T1000 (cell line): Measurements from ENCODE around the gene OBP2A.

ENCODE experiments used
- DNase-seq: peaks from one replicate; lab custom pipeline; 2025; ENCODE audit warnings: mixed read lengths; lab: John Stamatoyannopoulos, UW

Gene OBP2A

DNA sequence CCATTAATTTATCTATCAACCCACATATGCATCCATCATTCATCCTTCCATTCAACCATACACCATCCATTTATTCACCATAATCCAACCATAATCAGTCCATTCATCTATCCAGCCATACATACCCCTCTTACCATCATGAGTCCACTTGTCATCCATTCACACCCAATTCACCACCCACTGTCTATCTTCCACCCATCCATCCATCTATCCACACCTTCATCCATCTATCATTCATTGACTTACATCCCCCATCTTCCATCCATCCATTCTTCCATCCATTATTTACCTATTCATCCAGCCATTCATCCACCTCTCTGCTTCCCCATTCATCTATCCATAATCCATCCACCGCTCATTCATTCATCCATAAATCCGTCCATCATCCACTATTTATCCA, 33.4 kb downstream of the OBP2A start:
- DNase-seq = no peak

DNA sequence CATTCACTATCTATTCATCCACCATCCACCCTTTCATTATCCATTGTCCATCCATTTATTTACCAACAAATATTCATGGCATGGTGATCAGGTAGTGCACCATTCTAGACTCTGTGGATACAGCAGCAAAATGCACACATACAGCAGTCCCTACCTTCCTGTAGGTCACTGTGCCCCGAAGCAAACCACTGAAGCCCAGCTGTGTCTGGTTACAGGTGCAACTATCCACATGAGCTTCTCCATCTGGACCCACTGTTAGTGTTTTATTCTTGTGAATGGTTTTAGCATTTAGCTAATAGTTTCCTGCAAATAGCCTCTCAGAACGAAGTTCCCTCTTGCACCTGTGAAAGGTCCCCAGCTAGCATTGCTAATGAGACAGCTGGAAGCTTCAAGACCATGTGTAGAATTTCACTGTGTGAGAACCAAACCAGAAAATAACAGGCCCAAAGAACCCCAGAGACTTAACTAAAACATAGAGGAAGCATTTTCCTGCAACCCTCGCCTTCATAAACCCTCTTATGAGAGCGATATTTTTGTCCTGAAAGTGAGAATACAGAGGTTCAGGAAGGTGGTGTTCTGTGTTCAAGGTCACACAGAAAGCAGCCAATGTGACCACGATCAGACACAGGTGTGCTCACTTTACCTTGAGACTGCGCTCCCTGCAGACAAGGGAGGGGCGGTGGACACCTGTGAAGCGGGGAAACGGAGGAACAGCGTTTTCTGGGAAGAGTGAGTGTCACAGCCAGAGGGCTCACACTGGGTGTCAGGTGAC, 34.1 kb downstream of the OBP2A start:
- DNase-seq = no peak

DNA sequence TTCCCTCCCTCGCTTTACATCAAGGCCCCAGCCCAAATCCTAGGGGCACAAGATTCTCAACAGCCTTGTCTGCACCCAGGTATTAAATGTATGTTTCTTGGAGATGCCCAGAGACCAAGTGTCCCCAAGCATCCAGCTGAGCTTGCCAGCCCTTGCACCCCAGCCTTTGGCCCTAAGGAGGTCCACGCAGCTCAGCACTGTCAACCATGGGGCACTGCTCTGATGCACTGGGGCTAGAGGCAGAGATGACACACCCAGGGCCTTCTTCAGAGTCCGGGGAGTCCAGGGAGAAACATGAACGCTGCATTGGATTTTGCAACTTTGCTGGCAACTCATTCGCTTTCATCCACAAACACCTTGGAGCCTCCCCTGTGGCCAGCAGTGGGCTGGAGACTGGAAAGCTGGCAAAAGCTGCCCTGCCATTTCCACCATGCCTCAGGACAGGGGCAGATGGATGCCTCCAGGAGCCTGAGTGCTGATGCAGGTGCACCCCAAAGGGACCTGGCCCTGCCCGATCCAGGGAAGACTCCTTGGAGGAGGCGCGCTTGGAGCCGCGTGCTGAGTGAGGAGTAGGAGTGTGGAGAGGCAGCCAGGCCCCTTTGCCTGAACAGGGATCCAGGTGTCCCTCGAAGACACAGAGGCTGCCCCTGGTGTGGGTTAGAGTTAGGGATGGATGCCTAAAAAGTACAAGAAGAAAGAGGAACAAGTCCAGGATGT, 34.9 kb downstream of the OBP2A start:
- no peak for DNase-seq

DNA sequence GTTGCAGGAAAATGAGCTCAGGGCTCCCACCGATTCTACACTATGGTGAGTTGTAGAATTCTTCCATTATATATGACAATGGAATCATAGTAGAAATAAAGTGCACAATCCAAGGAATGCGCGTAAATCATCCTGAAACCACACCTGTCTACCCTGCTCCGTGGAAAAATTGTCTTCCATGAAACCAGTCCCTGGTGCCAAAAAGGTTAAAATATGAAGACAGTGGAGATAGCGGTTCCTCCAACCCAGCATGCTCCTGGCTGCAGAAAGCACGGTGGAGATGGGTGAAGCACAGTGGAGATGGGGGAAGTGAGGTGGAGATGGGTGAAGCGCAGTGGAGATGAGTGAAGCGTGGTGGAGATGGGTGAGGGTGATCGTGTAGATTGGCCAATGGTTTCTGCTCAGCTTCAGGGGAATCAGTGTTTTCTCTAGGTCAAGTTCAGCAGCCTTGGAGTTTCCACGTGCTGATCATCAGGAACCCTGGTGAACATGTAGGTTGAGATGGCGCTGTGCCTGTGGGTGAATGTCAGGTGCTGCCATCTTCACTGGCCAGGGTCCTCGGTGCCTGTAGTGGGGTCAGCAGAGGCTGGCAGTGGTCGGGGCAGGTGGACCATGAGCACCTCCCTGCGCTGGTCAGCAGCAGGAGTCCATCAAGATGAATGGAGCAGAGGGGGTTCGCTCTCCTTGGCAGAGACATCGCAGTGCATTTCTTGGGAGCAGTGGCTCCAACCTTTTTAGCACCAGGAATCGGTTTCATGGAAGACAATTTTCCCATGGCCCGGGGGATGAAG, 35.9 kb downstream of the OBP2A start:
- no peak for DNase-seq

DNA sequence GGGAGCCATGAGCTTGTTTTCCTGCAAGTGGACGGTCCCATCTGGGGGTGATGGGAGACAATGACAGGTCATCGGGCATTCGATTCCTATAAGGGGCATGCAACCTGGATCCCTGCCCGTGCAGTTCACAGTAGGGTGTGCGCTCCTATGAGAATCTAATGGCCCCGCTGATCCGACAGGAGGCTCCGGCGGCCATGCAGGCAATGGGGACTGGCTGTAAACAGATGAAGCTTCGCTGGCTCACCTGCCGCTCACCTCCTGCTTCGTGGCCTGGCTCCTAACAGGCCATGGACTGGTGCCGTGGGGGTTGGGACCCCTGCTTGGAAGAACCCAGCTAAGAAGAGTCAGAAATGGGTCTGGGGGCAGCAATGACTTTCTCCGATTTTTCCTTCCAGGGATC, 36.6 kb downstream of the OBP2A start:
- no peak for DNase-seq

DNA sequence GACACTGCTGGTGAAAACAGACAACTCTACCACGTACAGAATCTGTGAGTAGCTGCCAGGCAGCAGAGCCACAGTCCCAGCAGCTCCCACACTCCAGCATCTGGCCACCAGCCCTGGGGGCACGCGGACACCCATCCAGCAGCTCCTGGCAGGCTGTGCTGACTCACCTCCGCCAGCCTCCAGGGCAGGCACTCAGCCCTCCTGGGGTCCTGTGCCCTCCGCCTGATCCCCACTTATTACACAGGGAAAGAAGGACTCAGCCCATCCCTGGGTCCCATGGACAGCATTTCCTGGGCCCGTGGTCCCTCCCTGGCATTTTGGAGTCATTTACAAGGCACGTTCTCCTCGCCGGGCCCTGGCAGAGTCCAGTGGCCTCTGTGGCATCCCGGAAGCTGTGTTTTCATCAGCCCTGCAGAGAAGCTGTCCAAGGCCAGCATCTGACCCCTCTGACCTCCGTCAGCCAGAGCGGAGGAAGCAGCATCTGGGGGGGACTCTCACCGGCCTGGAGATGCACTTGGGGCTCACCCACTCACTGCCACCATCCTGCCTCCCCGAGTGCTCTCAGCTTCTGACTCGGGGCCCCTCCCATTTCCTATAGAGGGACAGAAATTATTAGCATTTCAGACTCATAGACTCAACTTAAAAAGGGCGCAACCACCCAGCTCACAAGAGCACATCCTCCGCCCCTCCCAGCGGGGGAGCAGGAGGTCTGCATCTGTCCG, 37.2 kb downstream of the OBP2A start:
- no peak for DNase-seq

DNA sequence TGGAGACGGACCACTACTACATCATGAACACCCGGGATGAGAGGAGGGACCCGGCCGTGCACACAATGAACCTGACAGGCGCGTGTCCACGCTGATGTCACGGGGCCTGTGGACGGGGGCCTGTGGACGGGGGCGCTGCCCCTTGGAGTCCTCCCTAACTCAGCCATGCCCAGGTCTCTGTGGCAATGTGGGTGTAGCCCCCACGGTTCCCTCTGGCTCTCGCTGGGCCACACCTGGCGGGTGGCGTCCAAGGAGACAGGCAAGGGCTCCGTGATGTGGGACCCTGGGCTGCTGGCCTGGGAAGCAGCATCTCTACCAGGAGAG, 37.7 kb downstream of the OBP2A start:
- no peak for DNase-seq

DNA sequence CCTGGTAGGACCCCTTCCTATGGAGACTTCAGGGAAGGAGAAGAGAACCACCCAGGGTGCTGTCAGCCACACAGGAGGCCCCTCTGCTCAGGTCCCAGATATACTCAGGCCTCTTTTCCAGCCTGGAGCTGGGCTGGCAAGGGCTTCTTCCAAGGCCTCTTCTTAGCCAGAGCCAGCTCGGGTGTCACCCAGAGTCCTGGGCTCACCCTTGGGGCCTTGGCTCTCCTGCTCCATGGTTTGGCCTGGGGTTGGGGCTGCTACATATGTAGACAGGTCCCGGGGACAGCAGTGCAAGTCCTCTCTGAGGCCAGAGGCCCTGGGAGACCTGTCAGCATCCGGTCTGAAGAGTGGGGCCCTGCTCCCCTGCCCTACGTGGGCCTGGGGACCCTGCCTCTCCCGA, 38.4 kb downstream of the OBP2A start:
- DNase-seq = no peak

DNA sequence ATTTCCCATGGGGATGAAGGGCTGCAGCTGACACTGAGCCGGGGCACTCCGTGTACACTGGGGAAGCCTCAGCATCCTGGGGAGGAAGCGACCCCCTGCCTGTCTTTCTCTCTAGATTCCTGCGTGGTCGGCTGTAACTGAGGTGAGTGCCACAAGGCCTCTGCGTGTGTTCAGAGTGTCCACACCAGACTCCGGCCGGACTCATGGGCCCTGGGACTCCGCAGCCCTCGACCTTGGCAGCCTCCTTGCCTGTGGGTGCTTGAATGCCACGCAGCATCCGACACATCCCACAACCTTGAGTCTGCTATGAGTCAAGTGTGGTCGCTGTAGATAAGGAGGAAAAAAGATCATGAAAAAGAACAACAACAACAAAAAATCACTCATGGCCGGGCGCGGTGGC, 39.0 kb downstream of the OBP2A start:
- no peak for DNase-seq

DNA sequence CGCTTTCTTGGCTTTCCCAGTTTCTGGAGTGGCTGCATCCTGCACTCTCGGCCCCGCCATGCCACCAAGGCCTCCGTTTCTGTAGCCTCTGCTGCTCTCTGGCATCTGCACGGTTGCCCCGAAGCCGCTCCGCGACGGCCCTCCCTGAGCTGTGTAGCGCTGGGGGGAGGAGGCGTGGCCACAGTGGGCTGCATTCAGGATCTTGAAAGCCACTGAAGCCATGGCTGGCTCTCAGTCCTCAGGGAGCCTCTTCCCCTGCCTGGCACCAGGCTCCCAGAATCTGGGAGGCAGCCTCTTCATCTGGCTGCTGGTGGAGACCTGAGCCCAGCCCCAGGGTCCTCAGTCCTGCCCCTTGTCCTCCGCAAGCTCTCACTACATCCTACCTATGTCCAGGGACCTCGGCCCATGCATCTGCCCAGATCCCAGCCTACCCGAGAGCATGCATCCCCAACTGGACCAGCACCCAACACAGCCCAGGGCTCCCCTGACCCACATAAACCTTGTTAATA, 40.7 kb downstream of the OBP2A start:
- no peak for DNase-seq

DNA sequence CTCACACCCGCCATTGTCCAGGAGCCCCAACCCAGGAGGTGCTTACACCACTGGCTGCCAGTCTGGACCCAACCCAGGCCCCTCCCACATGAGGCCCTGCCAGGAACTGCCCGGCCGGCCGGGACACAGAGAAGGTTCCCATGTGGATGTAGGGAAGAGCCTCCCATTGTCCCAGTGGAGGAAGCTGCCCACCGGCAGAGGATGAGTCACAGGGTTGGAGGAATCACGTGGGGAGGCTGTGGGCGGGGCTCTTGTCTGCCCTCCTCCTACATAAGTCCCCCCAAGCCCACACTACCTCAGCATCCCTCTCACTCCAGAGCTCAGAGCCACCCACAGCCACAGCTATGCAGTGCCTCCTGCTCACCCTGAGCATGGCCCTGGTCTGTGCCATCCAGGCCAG, 41.7 kb downstream of the OBP2A start:
- no peak for DNase-seq

DNA sequence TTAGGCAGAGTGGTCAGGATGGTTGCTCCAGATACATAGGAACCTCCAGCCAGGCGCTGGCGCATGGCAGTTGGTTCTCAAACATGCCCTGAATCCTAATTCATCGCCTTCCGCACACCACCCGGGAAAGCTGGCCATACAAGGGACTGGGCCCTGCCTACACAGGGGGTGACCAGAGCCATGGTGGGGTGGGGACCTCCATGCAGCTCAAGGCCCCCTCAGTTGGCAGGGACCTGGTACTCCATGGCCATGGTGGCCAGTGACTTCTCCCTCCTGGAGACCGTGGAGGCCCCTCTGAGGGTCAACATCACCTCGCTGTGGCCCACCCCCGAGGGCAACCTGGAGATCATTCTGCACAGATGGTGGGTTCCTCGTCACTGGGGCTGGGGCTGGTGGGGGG, 42.4 kb downstream of the OBP2A start:
- no peak for DNase-seq

DNA sequence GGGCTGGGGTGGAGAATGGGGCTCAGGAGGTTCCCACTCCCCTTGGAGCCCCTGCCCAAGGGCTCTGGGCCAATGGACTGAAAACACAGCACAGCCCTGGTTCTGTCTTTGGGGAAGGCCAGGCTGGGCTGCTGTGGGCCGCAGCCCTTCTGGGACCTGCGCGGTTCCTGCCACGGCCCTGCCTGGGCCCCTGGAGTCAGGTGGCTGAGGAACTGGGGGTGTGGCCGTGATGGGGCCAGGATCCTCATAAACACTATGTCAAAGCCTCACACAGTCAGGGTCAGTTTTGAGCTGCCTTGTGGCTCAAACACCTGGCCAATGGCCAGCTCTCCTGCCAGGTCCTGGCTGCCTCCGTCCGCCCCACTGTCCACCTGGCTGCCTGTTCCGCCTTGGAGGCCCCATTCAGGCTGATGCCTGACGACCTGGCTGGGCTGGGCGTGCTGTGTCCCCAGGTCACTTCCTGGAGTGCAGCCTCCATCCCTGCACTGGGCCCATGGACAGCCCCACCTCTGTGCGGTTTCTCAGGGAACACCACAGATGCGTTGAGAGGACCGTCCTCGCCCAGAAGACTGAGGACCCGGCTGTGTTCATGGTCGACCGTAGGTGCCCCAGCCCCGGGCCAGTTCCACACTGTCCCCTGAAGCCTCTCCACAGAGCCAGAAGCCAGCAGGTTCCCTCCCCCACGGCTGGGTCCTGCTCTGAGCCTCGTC, 43.1 kb downstream of the OBP2A start:
- DNase-seq = no peak

DNA sequence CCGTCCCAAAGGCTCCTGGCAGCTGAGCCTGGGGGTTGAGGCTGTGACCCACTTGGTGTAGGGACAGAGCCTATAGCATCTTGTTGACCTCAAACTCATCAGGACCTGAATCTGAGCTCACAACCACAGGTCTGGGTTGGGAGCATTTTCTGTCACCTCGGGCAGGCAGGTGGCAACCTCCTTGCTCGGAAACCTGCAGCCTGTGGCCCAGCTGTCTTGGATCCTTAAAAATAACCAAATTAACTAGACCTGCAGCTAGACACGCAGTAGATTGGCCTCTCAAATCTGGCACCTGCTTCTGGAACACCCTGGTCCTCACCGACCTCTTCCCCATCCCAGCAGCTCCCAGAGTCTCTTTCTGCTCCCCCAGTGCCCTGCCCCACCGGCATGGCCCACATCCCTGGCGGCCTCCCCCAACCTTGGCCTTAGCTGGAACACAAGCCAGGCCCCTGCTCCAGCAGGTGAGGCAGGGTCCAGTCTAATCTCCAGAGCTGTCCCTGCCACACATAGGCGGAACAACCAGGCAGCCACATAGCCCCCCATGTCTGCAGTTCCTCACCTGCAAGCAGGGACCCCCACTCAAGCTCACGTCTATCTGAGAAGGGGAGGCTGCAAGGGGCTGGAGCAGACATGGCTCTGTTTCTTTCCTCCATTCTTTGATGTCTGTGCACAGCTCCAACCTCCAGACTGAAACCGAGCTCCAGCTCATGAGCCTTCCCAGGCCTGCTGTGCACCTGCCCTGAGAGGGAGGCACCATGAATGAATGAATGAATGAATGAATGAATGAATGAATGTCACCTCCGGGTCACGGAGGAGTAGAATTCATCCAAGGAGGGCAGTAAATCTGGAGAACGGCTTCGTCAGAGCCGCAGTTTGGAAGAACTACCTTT, 43.9 kb downstream of the OBP2A start:
- no peak for DNase-seq

DNA sequence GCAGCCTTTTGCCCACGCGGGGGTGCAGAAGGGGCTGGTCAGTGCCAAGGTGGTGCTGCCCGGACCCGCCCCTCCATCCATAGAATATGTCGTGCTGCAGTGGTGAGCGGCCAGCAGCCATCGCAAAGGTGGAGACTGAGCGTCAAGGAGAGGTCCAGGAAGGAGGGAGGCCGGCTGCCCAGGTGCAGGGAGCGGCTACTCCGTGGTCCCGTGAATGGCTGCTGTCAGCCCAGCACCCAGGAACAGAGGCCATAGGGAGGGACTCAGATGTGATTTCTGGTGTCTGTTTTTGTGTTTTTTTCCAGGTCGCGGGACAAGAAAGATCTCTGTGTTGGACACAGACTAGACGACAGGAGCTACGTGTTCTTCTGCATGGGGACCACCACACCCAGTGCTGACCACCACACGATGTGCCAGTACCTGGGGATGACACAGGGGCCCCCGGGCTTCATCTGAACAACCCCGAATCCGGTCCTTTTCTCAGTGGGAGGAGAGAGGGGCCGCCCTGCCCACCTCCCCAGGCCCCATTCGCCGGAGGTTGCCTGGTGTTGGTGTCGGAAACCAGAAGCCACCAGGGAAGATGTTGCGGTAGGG, 44.7 kb downstream of the OBP2A start:
- DNase-seq = no peak

DNA sequence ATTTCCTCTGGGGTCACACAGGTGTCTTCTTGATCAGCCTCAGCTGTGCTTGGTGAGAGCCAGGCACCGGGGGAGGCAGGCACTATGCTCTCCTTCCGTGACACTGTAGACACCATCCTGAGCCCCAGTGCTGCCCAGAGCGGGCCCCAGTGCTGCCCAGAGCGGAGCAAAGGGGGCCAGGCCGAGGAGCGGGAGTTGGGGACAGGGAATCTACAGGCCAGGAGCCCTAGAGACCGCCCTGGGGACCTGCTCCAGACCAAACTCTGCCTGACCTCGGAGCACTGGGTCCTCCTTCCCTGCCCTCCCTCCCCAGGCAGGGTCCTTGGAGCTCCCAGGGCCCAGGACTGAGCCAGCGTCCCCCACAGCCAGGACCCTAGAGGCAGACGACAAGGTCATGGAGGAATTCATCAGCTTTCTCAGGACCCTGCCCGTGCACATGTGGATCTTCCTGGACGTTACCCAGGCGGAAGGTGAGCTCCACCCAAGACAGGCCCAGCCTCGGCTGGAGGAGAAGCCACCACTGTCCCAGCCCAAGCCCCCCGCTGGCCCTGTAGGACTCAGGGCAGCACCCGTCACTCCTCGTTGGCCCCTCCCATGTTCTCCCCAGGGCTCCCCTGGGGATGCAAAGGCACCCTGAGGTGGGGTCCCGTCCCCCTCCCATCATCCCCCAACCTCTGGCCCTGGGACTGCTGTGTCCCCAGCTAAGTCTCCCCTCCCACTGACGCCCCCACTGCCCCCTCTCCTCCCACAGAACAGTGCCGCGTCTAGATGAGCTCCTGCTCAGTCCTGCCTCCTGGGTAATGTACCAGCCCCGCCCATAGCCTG, 45.8 kb downstream of the OBP2A start:
- DNase-seq = no peak

DNA sequence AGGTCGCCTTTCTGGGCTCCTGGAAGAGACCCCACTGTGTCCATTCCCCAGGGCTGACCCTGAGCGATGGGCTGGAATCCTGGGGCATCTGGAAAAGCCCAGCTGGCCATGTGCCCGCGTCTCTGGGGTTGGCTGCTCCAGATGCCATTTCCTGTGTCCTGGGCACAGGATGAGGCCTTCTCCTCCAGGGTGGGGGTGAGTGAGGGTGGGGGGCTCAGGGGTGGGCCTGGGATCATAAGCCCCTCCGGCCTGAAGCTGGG, 46.3 kb downstream of the OBP2A start:
- DNase-seq = no peak

DNA sequence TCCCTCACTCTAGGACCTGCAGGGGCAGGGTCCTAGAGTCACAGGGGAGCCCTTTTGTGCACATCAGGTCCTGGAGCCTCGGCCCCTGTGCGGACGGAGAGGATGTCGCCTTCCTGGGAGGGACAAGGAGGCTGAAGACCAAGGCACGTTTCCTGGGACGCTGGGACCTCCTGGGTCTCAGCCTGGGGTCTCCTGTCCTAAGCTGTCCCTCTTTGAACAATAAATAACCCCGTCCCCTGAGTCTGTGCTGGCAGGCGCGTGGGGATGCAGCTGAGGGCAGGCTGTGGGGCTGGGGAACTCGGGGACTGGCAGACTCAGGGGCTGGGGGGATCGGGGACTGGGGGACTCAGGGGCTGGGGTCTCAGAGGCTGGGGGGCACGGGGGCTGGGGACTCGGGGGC, 46.7 kb downstream of the OBP2A start:
- no peak for DNase-seq

DNA sequence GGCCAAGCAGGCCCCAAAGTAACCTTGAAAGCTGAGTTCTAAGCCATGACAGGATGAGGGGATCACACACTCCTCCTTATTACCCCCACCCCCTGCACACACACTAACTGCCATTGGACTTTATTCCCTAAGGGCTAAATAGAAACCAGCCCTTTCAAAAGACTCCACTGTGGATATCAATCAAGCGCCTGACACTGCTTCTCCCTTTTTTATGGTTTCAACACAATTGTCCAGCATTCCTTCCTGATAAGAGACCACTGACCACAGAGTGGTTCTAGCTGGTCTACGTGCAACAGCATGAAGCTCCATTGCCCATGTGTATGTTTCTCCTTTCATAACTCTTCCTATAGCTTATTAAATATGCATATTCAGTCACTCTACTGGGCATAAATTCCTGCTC, 50.3 kb downstream of the OBP2A start:
- DNase-seq = no peak
